GM21619 (cell line): ENCODE data around the gene PAN3.

ENCODE experiments used
- ATAC-seq: cut with Tn5 transposase; IDR thresholded peaks from one replicate; pipeline ENCODE4 v1.9.1; 2021; ENCODE audit not compliant: unreplicated experiment

PAN3 gene

GRCh38 chr13:28336193-28336657 lies 197.9 kb downstream of the PAN3 start:
- ATAC-seq = no peak

GRCh38 chr13:28337166-28338005 lies 199.0 kb downstream of the PAN3 start:
- no peak for ATAC-seq

- ATAC-seq = no peak
Observed at GRCh38 chr13:28338006-28338574, 199.7 kb downstream of the PAN3 start.

GRCh38 chr13:28338742-28339141 lies 200.4 kb downstream of the PAN3 start:
- no peak for ATAC-seq

- ATAC-seq = no peak
Observed at GRCh38 chr13:28339419-28339818, 201.1 kb downstream of the PAN3 start.

GRCh38 chr13:28340272-28340793 lies 202.0 kb downstream of the PAN3 start:
- ATAC-seq = no peak

- no peak for ATAC-seq
Observed at GRCh38 chr13:28342251-28342650, 203.9 kb downstream of the PAN3 start.

GRCh38 chr13:28344163-28344562 lies 205.8 kb downstream of the PAN3 start:
- ATAC-seq = no peak
